Ectodermal cell (in vitro differentiated cells): ENCODE data around the gene F8. TPM values are rescaled to one million over a fixed set of nuclear protein-coding genes. Genes with fewer than 3 reads are reported as not detected.
A peak's percentile ranks its signal among the peaks of the same experiment; 100 is the strongest.

ENCODE experiments used
- H3K27ac ChIP-seq: 2 replicates; pipeline ENCODE4 v1.7.0; 2013; ENCODE audit warnings: mild to moderate bottlenecking, low read depth, low read length; ENCODE audit not compliant: insufficient read depth, poor library complexity, severe bottlenecking
- H3K27me3 ChIP-seq: 2 replicates; pipeline ENCODE4 v1.7.0; 2013; ENCODE audit warnings: mild to moderate bottlenecking, low read length; ENCODE audit not compliant: insufficient read depth, control insufficient read depth, poor library complexity, severe bottlenecking
- H3K36me3 ChIP-seq: one replicate; pipeline ENCODE4 v1.7.0; 2013; ENCODE audit warnings: low read length; ENCODE audit not compliant: control insufficient read depth, insufficient read depth
- H3K4me1 ChIP-seq: one replicate; pipeline ENCODE4 v1.7.0; 2013; ENCODE audit warnings: low read length; ENCODE audit not compliant: control insufficient read depth, insufficient read depth
- H3K4me3 ChIP-seq: 2 replicates; pipeline ENCODE4 v1.7.0; 2013; ENCODE audit warnings: low read depth, low read length, control low read depth; ENCODE audit not compliant: insufficient read depth
- H3K9me3 ChIP-seq: 2 replicates; pipeline ENCODE4 v1.7.0; 2013; ENCODE audit warnings: mild to moderate bottlenecking, low read length, moderate library complexity; ENCODE audit not compliant: control insufficient read depth
- WGBS, 2 experiments: methylation state at CpG; one replicate each; pipeline ENCODE4 v1.1.7; 2013; ENCODE audit warnings: missing lambda C conversion rate in 2 of 2; 5-methylcytosine and 5-hydroxymethylcytosine counted together
- polyA plus RNA-seq, 4 experiments: library from polyadenylated mRNA; stranded (reverse); fragments of 50-300 nt; gene quantifications; one replicate each; pipeline ENCODE4 v1.2.3, GENCODE V29; 2013

The F8 gene
- 4.3 TPM for polyA plus RNA-seq (2013, experiment 1 of 4)
- polyA plus RNA-seq (2013, experiment 2 of 4): 5.0 TPM
- 3.4 TPM for polyA plus RNA-seq (2013, experiment 3 of 4)
- 3.9 TPM for polyA plus RNA-seq (2013, experiment 4 of 4)

GRCh38 chrX:155022585-155022984 is at the start of gene F8:
Gene F8 (minus strand): TSS chrX:155022723. CDS start chrX:155022552, 171 bp downstream.
- H3K27ac ChIP-seq: no peak within 1 kb of the TSS
- H3K36me3 ChIP-seq: no peaks in the 10 kb centered on the region
- 0 to 9% methylated on average over 1 of the region's 1 CpG for WGBS, 2 experiments
- H3K4me1 ChIP-seq: no peaks in the 10 kb centered on the region
- H3K27me3 ChIP-seq: no peaks in the 10 kb centered on the region
- H3K9me3 ChIP-seq: no peaks in the 10 kb centered on the region
- no peak within 1 kb of the TSS for H3K4me3 ChIP-seq

- Histone ChIP-seq H3K27me3 (no peaks in the 10 kb centered on the region), H3K27ac (no peak overlapping the region), H3K4me3 (peak overlapping the region; percentile 65), H3K9me3 (no peaks in the 10 kb centered on the region), H3K4me1 (peaks cover 4% of the 10 kb centered on the region), H3K36me3 (peaks cover 3% of the 10 kb centered on the region)
- WGBS, 2 experiments: 2 to 4% methylated on average over 23 to 25 of the region's 25 CpGs
These were observed 49.3 kb upstream of the F8 start for GRCh38 chrX:155071694-155072280.

- Histone ChIP-seq H3K36me3 (peaks cover 3% of the 10 kb centered on the region), H3K27me3 (no peaks in the 10 kb centered on the region), H3K27ac (peak within 1 kb of the TSS; percentile 44), H3K4me3 (peak within 1 kb of the TSS; percentile 65), H3K4me1 (peaks cover 4% of the 10 kb centered on the region), H3K9me3 (no peaks in the 10 kb centered on the region)
- WGBS, 2 experiments: 0% methylated on average over 55 to 74 of the region's 81 CpGs
These were observed 48.6 kb upstream of the F8 start, which contains the start of the genes BRCC3, CMC4 and MTCP1 for GRCh38 chrX:155070975-155071693. Gene BRCC3 (plus strand): TSS chrX:155071508. CDS start chrX:155071528, 20 bp downstream. Gene CMC4 (minus strand): TSS chrX:155071136. CDS start chrX:155064023, 7,113 bp downstream. Gene MTCP1 (minus strand): TSS chrX:155071136. CDS start chrX:155066010, 5,126 bp downstream.

- Histone ChIP-seq H3K27me3 (no peaks in the 10 kb centered on the region), H3K27ac (peak overlapping the region; percentile 44), H3K4me3 (peak overlapping the region; percentile 53), H3K36me3 (no peaks in the 10 kb centered on the region), H3K9me3 (no peaks in the 10 kb centered on the region), H3K4me1 (peaks cover 4% of the 10 kb centered on the region)
- WGBS, 2 experiments: 0% methylated on average over 13 to 14 of the region's 16 CpGs
These were observed 48.1 kb upstream of the F8 start for GRCh38 chrX:155070663-155070974.

GRCh38 chrX:155070038-155070437 is 47.5 kb upstream of the F8 start:
- Histone ChIP-seq H3K9me3 (no peaks in the 10 kb centered on the region), H3K36me3 (no peaks in the 10 kb centered on the region)

GRCh38 chrX:155069414-155069813 is 46.9 kb upstream of the F8 start:
- no CpG with 5 or more reads among the region's 1 CpG for WGBS, 2 experiments
- no peaks in the 10 kb centered on the region for H3K27me3 ChIP-seq
- H3K4me1 ChIP-seq: peaks cover 4% of the 10 kb centered on the region
- no peak overlapping the region for H3K4me3 ChIP-seq
- H3K27ac ChIP-seq: no peak overlapping the region
- no peaks in the 10 kb centered on the region for H3K36me3 ChIP-seq
- no peaks in the 10 kb centered on the region for H3K9me3 ChIP-seq

More at GRCh38 chrX:155070038-155070437, 47.5 kb upstream of the F8 start:
- peaks cover 4% of the 10 kb centered on the region for H3K4me1 ChIP-seq
- H3K27ac ChIP-seq: no peak overlapping the region
- H3K27me3 ChIP-seq: no peaks in the 10 kb centered on the region
- WGBS, 2 experiments: 11 to 27% methylated on average over 8 to 12 of the region's 12 CpGs
- H3K4me3 ChIP-seq: peak overlapping the region; percentile 53

- Histone ChIP-seq H3K9me3 (no peaks in the 10 kb centered on the region), H3K4me1 (peaks cover 4% of the 10 kb centered on the region), H3K27me3 (no peaks in the 10 kb centered on the region), H3K27ac (no peak overlapping the region), H3K36me3 (no peaks in the 10 kb centered on the region), H3K4me3 (no peak overlapping the region)
- WGBS, 2 experiments: 13 to 61% methylated on average over 1 of the region's 1 CpG
These were observed 45.6 kb upstream of the F8 start for GRCh38 chrX:155068165-155068564.

GRCh38 chrX:155065035-155065734 is 42.7 kb upstream of the F8 start:
- H3K4me3 ChIP-seq: no peak overlapping the region
- no peak overlapping the region for H3K27ac ChIP-seq
- no peaks in the 10 kb centered on the region for H3K36me3 ChIP-seq
- H3K4me1 ChIP-seq: peaks cover 4% of the 10 kb centered on the region
- no peaks in the 10 kb centered on the region for H3K9me3 ChIP-seq
- 93 to 95% methylated on average over 7 to 8 of the region's 8 CpGs for WGBS, 2 experiments
- H3K27me3 ChIP-seq: no peaks in the 10 kb centered on the region

GRCh38 chrX:155061760-155062159 is 39.2 kb upstream of the F8 start:
- Histone ChIP-seq H3K4me3 (no peak overlapping the region), H3K4me1 (no peaks in the 10 kb centered on the region), H3K9me3 (no peaks in the 10 kb centered on the region), H3K27me3 (no peaks in the 10 kb centered on the region), H3K27ac (no peak overlapping the region), H3K36me3 (no peaks in the 10 kb centered on the region)
- 94 to 98% methylated on average over 3 of the region's 4 CpGs for WGBS, 2 experiments
